Subcutaneous abdominal adipose tissue (tissue), 5 donors: ENCODE results near the gene CALD1.

Experiments
- H3K27ac ChIP-seq: one replicate; pipeline ENCODE4 v1.7.0; 2013; ENCODE audit warnings: low read depth, mild to moderate bottlenecking, inconsistent platforms, low read length, moderate library complexity
- H3K27me3 ChIP-seq, 5 donors: one replicate each; pipeline ENCODE4 v1.7.0; 2013; ENCODE audit warnings: low read length in 5 of 5, inconsistent platforms in 1 of 5; ENCODE audit not compliant: control insufficient read depth in 5 of 5, insufficient read depth in 4 of 5
- H3K36me3 ChIP-seq, 5 donors: one replicate each; pipeline ENCODE4 v1.7.0; 2013; ENCODE audit warnings: low read length in 5 of 5; ENCODE audit not compliant: control insufficient read depth in 5 of 5, insufficient read depth in 5 of 5
- H3K4me1 ChIP-seq, 5 donors: one replicate each; pipeline ENCODE4 v1.7.0; 2013; ENCODE audit warnings: low read length in 5 of 5, mild to moderate bottlenecking in 3 of 5, moderate library complexity in 1 of 5; ENCODE audit not compliant: control insufficient read depth in 5 of 5, insufficient read depth in 5 of 5
- H3K4me3 ChIP-seq, 5 donors: one replicate each; pipeline ENCODE4 v1.7.0; 2013; ENCODE audit warnings: low read length in 5 of 5, low read depth in 1 of 5
- H3K9ac ChIP-seq, 5 donors: one replicate each; pipeline ENCODE4 v1.7.0; 2013; ENCODE audit warnings: low read length in 5 of 5, mild to moderate bottlenecking in 4 of 5, moderate library complexity in 3 of 5
- H3K9me3 ChIP-seq, 5 donors: one replicate each; pipeline ENCODE4 v1.7.0; 2013; ENCODE audit warnings: low read length in 5 of 5; ENCODE audit not compliant: control insufficient read depth in 5 of 5
- donor health status: healthy.
- donor health status: healthy.
- donor health status: healthy.
- donor health status: healthy.
- donor health status: healthy.

Gene CALD1

DNA sequence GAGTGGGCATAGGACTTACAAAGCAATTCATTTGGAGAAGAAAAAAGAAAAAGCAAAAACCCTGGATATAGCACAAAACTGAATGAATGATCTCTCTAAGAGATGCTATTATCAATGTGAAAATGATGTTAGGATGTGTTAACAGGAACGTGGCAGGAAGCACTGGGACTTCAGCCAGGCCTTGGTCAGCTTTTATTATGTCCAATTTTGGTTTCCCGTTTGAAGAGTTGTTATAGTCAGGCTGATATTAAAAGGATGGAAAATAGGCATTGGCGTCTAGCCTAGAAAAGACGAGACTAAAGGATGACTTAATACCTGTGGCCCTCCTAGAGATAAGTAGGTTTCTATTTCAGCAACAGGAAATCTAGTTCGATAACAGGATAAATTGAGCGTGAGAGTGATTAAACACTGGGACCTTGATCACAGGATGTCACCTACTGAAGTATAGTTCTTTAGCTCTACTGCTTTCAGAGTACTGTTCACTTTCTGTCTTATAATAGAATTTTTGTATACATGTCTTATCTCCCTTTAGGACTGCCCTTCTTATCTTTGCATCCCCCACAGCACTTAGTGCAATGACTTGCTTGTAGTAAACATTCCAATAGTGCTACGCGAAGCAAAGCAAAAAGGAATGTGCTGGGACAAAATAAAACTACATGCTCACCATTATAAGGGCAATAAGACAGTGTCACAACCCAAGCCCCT is 107.1 kb downstream of the CALD1 start:
- Histone ChIP-seq H3K27me3 (no peaks in the 10 kb centered on the region), H3K9ac (peak overlapping the region in 1 of 5 donors; percentile 25), H3K4me1 (peaks cover 0 to 25% (median 22%) of the 10 kb centered on the region in 5 donors), H3K4me3 (no peak overlapping the region), H3K27ac (peak overlapping the region; percentile 2), H3K9me3 (no peaks in the 10 kb centered on the region), H3K36me3 (peaks cover 0 to 3% (median 0%) of the 10 kb centered on the region in 5 donors)

DNA sequence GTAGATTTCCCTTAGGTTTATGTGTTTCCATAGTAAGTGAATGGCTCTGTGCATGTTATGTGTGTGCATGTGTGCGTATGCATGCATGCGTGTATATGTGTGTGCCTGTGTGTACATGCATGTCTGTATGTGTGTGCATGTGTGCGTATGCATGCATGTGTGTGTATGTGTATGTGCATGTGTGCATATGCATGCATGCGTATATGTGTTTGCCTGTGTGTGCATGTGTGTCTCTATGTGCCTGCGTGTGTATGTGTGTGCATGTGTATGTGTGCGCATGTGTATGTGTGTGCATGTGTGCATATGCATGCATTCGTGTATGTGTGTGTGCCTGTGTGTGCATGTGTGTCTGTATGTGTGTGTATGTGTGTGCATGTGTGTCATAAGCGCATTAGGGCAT is 108.1 kb downstream of the CALD1 start:
- Histone ChIP-seq H3K9ac (no peak overlapping the region), H3K4me1 (peaks cover 0 to 32% (median 26%) of the 10 kb centered on the region in 5 donors), H3K27ac (no peak overlapping the region), H3K4me3 (no peak overlapping the region), H3K9me3 (no peaks in the 10 kb centered on the region), H3K27me3 (no peaks in the 10 kb centered on the region), H3K36me3 (peaks cover 0 to 3% (median 0%) of the 10 kb centered on the region in 5 donors)

GRCh38 chr7:134888141-134888740 is 108.8 kb downstream of the CALD1 start:
- H3K27ac ChIP-seq = no peak overlapping the region
- H3K36me3 ChIP-seq = peaks cover 0 to 3% (median 0%) of the 10 kb centered on the region in 5 donors
- no peaks in the 10 kb centered on the region for H3K9me3 ChIP-seq
- H3K27me3 ChIP-seq = no peaks in the 10 kb centered on the region
- H3K4me3 ChIP-seq = no peak overlapping the region
- no peak overlapping the region for H3K9ac ChIP-seq
- peaks cover 0 to 39% (median 30%) of the 10 kb centered on the region in 5 donors for H3K4me1 ChIP-seq

DNA sequence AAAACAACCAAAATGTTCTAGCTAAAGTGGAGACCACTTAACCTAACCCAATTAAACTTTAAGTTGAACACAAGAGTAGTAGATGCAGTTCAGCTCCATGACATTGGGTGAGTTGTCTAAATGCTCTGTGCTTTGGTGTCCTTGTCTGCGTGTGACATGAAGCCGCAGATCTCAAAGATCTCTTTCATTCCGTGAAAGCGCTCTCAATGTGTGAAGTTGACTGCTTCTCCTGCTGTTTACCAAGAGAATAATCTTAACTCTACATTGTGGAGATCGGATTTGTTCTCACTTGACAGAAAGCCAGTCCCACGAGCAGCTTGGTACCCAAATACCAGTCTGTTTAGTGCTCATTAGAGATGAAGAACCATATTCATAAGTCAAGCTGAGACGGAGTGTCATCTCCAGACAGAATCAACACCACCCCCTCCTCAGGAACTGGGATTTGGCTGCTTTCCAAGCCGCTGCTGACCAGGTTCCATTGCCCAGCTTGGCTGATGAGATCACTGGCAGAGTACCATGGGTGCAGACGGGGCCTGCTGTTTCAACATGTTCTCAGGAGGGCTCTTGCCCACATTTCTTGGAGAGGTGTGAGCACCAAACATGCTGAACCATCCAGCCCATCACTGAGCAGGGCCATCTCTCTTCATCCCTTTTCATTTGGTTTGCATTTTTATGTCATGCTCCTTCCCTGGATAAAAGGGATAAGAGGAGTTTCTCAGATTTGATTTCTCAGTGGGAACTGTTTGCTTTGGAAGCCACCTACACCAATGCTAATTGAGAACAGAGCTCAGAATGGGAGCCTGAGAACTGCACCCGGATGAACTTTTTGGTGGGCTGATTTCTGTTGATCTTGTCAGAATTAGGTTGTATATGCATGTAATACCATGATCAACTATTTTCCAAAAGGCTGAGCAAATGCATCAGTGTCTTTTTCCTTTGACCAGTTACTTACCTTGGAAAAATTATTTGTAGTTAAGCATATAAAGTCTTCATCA is 111.1 kb downstream of the CALD1 start:
- Histone ChIP-seq H3K9me3 (peaks cover 0 to under 1% (median 0%) of the 10 kb centered on the region in 5 donors), H3K9ac (peak overlapping the region in 1 of 5 donors; percentile 38), H3K27me3 (no peaks in the 10 kb centered on the region), H3K4me1 (peaks cover 0 to 44% (median 35%) of the 10 kb centered on the region in 5 donors), H3K4me3 (peak overlapping the region; percentile 65 to 81 (median 71)), H3K36me3 (peaks cover 0 to 3% (median 0%) of the 10 kb centered on the region in 5 donors), H3K27ac (no peak overlapping the region)

GRCh38 chr7:134891262-134891695 is 111.8 kb downstream of the CALD1 start:
- H3K4me1 ChIP-seq = peaks cover 0 to 40% (median 33%) of the 10 kb centered on the region in 5 donors

GRCh38 chr7:134891696-134892678 is 112.6 kb downstream of the CALD1 start:
- Histone ChIP-seq H3K4me3 (peak overlapping the region; percentile 65 to 81 (median 71)), H3K36me3 (peaks cover 0 to 3% (median 0%) of the 10 kb centered on the region in 5 donors), H3K27me3 (no peaks in the 10 kb centered on the region), H3K4me1 (peaks cover 0 to 33% (median 27%) of the 10 kb centered on the region in 5 donors), H3K27ac (peak overlapping the region; percentile 66), H3K9me3 (peaks cover 0 to 13% (median 11%) of the 10 kb centered on the region in 5 donors), H3K9ac (peak overlapping the region in 4 of 5 donors; percentile 18 to 74 (median 57))

More at GRCh38 chr7:134891262-134891695, 111.8 kb downstream of the CALD1 start:
- Histone ChIP-seq H3K9ac (peak overlapping the region in 4 of 5 donors; percentile 38 to 74 (median 57)), H3K4me3 (peak overlapping the region; percentile 65 to 81 (median 71)), H3K36me3 (peaks cover 0 to 3% (median 0%) of the 10 kb centered on the region in 5 donors), H3K27me3 (no peaks in the 10 kb centered on the region), H3K9me3 (peaks cover 0 to 8% (median 5%) of the 10 kb centered on the region in 5 donors), H3K27ac (peak overlapping the region; percentile 66)

GRCh38 chr7:134892963-134893362 is 113.5 kb downstream of the CALD1 start:
- Histone ChIP-seq H3K27ac (peak overlapping the region; percentile 66), H3K36me3 (peaks cover 0 to 2% (median 0%) of the 10 kb centered on the region in 5 donors), H3K9me3 (peaks cover 0 to 14% (median 11%) of the 10 kb centered on the region in 5 donors), H3K4me3 (peak overlapping the region; percentile 65 to 81 (median 71)), H3K4me1 (peaks cover 0 to 32% (median 26%) of the 10 kb centered on the region in 5 donors), H3K27me3 (no peaks in the 10 kb centered on the region), H3K9ac (peak overlapping the region in 2 of 5 donors; percentile 4 to 54)

DNA sequence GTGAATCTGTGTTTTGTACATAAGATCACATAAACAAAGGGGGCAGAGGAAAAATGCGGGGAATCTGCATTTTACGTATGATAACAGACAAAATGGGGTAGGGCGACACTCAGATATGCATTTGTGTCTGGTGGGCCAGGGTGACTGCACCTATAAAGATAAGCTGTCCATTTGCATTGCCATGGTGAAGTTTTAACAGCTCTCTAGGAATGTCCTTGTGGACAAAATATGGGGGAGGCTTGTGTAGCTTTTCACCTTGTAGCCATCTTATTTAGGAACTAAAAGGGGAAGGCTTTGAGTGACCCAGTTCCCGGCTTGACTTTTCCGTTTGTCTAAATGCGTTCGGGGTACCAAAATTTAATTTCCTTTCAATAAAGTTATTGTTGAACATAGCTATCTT is 114.5 kb downstream of the CALD1 start:
- H3K27me3 ChIP-seq = no peaks in the 10 kb centered on the region
- peaks cover 0 to 32% (median 26%) of the 10 kb centered on the region in 5 donors for H3K4me1 ChIP-seq

More for the DNA sequence above, 114.5 kb downstream of the CALD1 start:
- Histone ChIP-seq H3K36me3 (peaks cover 0 to 2% (median 0%) of the 10 kb centered on the region in 5 donors), H3K27ac (no peak overlapping the region), H3K9me3 (peaks cover 0 to 14% (median 11%) of the 10 kb centered on the region in 5 donors), H3K9ac (no peak overlapping the region), H3K4me3 (peak overlapping the region in 2 of 5 donors; percentile 65 to 79)
